HG03565 (cell line): ENCODE measurements around the gene ZNF280A.
"Not testable (repeated sequence)": the region's sequence is repeated elsewhere in the genome, so short reads cannot be mapped to it uniquely, and the experiment has no call there.

ENCODE experiments used
- ATAC-seq: cut with Tn5 transposase; IDR thresholded peaks from one replicate; pipeline ENCODE4 v1.9.1; 2021; ENCODE audit warnings: mild to moderate bottlenecking, moderate library complexity; ENCODE audit not compliant: unreplicated experiment

The ZNF280A gene

GRCh38 chr22:22471104-22471503 is 49.0 kb downstream of the ZNF280A start:
- not testable (repeated sequence) for ATAC-seq

GRCh38 chr22:22469527-22469926 is 50.5 kb downstream of the ZNF280A start:
- ATAC-seq = no peak

DNA sequence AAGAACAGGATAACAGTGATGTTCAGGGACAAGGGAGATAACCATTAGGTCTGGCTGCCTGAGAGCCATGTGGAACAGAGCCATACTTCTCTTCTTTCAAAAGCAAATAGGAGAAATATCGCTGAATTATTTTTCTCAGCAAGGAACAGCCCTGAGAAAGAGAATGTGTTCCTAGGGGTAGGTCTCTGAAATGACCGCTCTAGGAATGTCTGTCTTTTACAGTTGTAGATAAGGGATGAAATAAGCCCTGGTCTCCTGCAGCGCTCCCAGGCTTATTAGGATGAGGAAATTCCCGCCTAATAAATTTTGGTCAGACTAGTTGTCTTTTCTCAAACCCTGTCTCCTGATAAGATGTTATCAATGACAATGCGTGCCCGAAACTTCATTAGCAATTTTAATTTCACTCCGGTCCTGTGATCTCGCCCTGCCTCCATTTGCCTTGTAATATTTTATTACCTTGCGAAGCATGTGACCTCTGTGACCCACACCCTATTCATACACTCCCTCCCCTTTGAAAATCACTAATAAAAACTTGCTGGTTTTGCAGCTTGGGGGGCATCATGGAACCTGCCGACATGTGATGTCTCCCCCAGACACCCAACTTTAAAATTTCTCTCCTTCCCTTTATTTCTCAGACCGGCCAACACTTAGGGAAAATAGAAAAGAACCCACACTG is 51.1 kb downstream of the ZNF280A start:
- not testable (repeated sequence) for ATAC-seq

- ATAC-seq = no peak
Observed at GRCh38 chr22:22467112-22467511, 53.0 kb downstream of the ZNF280A start.

GRCh38 chr22:22465782-22466181 is 54.3 kb downstream of the ZNF280A start:
- no peak for ATAC-seq

DNA sequence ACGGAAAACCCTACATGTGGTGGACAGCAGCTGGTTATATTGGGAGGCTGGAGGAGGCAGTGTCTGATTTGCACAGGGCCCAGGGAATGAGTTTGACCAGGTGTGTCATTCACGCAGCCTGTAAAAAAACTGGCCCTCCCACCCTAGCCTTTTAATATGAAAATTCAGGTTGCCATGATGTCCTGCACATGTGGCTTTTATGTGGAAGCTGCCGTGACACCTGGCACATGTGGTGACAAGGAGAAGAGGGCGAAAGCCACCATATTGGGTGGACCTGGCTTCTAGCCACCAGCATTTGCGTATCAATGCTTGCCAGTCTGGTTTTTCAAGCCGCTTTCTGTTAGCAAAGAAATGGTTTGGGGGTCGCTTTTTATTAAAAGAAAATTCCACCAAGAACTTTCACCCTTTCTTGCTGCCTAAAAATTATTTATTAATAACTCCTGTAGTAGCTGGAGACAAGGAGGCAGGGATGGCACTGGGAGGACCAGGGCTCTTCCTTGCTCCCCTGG is 54.9 kb downstream of the ZNF280A start:
- ATAC-seq = no peak

- ATAC-seq = no peak
Observed at GRCh38 chr22:22464541-22465054, 55.5 kb downstream of the ZNF280A start.

- no peak for ATAC-seq
Observed at GRCh38 chr22:22463855-22464540, 56.1 kb downstream of the ZNF280A start.
